ENCODE results near the gene FLT1.

The FLT1 gene

DNA sequence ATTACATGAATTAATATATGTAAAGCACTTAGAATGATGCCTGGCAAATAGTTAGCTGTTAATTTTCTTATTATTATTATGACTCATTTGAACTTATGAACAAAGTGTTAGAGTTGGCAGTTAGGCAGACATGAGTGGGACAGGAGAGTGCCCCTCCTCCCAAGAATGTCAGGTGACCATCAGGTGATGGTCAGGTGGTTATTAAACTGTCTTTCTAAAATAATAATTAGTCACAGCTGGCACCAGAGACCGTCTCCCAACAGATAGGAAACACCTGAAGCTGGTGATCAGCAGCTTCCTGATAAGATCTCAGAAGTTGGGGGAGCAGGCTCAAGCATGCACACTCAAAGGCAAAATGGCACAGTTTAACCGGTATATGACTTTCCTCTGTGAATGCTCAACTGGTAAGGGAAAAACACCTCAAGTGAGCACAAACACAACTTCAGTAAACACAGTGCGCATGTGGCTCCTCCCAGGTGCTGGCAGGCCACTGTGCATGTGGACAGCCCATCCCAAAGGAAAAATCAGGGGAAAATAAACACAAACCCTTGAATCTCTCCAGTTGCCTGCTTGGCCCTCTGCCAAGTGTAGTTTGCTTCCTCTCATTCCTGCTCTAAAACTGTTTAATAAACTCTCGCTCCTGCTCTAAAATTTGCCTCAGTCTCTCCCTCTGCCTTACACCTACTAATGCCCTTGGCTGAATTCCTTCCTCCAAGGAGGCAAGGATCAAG is 54.0 kb downstream of the FLT1 start:
- H3K27ac ChIP-seq, result no peak overlapping the region
- no peak for TF ChIP-seq ZFX (IDR thresholded peaks at IDR 0.05; ENCODE audit: borderline replicate concordance)
- TF ChIP-seq, protein P1, sequence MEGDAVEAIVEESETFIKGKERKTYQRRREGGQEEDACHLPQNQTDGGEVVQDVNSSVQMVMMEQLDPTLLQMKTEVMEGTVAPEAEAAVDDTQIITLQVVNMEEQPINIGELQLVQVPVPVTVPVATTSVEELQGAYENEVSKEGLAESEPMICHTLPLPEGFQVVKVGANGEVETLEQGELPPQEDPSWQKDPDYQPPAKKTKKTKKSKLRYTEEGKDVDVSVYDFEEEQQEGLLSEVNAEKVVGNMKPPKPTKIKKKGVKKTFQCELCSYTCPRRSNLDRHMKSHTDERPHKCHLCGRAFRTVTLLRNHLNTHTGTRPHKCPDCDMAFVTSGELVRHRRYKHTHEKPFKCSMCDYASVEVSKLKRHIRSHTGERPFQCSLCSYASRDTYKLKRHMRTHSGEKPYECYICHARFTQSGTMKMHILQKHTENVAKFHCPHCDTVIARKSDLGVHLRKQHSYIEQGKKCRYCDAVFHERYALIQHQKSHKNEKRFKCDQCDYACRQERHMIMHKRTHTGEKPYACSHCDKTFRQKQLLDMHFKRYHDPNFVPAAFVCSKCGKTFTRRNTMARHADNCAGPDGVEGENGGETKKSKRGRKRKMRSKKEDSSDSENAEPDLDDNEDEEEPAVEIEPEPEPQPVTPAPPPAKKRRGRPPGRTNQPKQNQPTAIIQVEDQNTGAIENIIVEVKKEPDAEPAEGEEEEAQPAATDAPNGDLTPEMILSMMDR (IDR thresholded peaks at IDR 0.05), result no peak

DNA sequence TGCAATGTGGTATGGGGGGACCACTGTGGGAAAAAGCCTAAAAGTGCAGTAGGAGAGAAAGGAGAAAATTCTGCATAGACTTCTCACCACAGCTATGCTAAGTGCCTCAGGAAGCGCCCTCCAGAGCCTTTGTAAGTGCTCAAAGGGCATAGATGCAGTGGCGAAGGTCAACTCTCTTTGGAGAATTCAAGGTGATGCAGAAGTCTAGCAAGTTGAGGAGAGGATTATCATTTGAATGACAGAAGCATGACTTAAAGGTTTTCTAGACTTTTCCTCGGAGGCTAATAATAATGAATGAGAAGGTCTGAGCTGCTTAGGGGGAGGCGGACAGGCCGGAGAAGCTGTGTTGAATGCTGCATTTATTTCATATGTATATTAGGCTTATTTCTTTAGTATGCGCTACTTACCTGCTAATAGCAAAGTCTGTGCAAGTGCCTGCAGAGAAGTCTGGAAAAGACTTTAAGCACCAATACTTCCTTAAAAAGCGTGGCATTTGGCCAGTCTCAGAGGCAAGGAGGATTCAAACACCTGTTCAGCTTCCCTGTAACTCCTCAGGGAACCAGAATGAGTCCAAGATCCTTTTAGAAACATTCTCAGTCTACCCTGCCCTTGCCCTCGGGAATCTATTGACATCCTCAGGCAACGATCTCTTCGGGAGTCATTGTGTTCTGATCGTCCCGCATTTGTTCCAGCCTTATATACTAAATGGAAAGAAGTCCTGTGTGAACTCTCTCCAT is 56.2 kb downstream of the FLT1 start:
- no peak for TF ChIP-seq ZFX (IDR thresholded peaks at IDR 0.05; ENCODE audit: borderline replicate concordance)
- TF ChIP-seq, protein P1 (IDR thresholded peaks at IDR 0.05), result no peak
- no peak overlapping the region for H3K27ac ChIP-seq

DNA sequence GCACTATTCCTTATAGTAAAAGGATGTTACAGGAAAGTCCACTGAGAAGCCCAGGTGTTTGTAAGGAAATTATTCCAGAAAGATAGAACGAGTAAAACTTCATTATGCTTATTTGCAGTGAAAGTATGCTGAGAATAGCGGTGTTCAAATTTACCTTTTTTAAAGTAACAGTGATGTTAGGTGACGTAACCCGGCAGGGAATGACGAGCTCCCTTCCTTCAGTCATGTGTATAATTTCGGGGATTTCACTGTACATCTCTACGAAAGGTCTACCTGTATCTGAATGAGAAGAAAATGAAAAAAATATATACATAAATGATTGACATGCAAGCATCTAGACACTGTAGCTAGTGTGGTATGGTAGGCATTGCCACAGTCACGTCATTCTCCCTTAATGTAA is 56.9 kb downstream of the FLT1 start:
- no peak for TF ChIP-seq ZFX (IDR thresholded peaks at IDR 0.05; ENCODE audit: borderline replicate concordance)
- TF ChIP-seq, protein P1 (IDR thresholded peaks at IDR 0.05), result no peak
- no peak overlapping the region for H3K27ac ChIP-seq

GRCh38 chr13:28435917-28436316 is 59.0 kb downstream of the FLT1 start:
- TF ChIP-seq, protein P1 (IDR thresholded peaks at IDR 0.05), result no peak
- no peak for TF ChIP-seq ZFX (IDR thresholded peaks at IDR 0.05; ENCODE audit: borderline replicate concordance)
- no peak overlapping the region for H3K27ac ChIP-seq

DNA sequence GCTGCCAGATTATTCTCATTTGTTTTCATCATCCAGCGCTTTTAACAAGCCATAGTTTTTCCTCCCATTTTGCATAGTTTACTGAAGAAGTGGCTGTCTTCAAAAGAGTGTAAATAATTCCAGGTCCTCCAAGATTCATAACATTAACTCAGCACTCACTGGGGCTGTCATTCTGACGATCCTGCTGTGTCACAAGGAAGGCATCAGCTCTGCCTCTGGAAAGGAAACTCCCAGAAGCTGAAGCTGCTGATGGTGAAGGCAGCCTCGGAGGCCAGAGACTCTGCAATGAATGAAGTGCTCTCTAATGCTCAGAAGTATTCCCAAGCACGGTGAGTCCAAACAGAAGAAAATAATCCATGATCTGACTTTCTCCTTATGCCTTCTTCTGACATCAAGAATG is 60.0 kb downstream of the FLT1 start:
- H3K27ac ChIP-seq, result no peak overlapping the region
- TF ChIP-seq ZFX (IDR thresholded peaks at IDR 0.05; ENCODE audit: borderline replicate concordance), result no peak
- TF ChIP-seq, protein P1 (IDR thresholded peaks at IDR 0.05), result no peak

GRCh38 chr13:28432816-28433560 is 61.9 kb downstream of the FLT1 start:
- TF ChIP-seq, protein P1 (IDR thresholded peaks at IDR 0.05), result no peak
- TF ChIP-seq ZFX (IDR thresholded peaks at IDR 0.05; ENCODE audit: borderline replicate concordance), result no peak
- no peak overlapping the region for H3K27ac ChIP-seq

Data from 22Rv1 (cell line).